GM21381 (cell line): ENCODE results near the gene CES4A.
"Not testable (repeated sequence)": the region's sequence is repeated elsewhere in the genome, so short reads cannot be mapped to it uniquely, and the experiment has no call there.

Experiments
- ATAC-seq: cut with Tn5 transposase; IDR thresholded peaks from one replicate; pipeline ENCODE4 v1.9.1; 2021; ENCODE audit warnings: mild to moderate bottlenecking, moderate library complexity; ENCODE audit not compliant: unreplicated experiment

The CES4A gene

GRCh38 chr16:66983033-66983432, 5.4 kb upstream of the CES4A start:
- ATAC-seq: no peak

GRCh38 chr16:66984892-66985311, 3.5 kb upstream of the CES4A start:
- ATAC-seq: no peak

GRCh38 chr16:66986559-66986958, 1.8 kb upstream of the CES4A start:
- ATAC-seq: no peak

GRCh38 chr16:66991545-66992077, 3.2 kb downstream of the CES4A start:
- no peak for ATAC-seq

- ATAC-seq: not testable (repeated sequence)
Measured at GRCh38 chr16:66993558-66993957, 5.2 kb downstream of the CES4A start.

- ATAC-seq: no peak
Measured at GRCh38 chr16:66996324-66996982, 8.1 kb downstream of the CES4A start.

- ATAC-seq: no peak
Measured at GRCh38 chr16:66996983-66997358, 8.6 kb downstream of the CES4A start.

- ATAC-seq: no peak
Measured at GRCh38 chr16:67000384-67001351, 12.3 kb downstream of the CES4A start.

GRCh38 chr16:67001726-67002125, 13.3 kb downstream of the CES4A start:
- no peak for ATAC-seq

GRCh38 chr16:67006930-67007658, 18.7 kb downstream of the CES4A start:
- no peak for ATAC-seq

- no peak for ATAC-seq
Measured at GRCh38 chr16:67009158-67009557, 20.8 kb downstream of the CES4A start.

- no peak for ATAC-seq
Measured at GRCh38 chr16:67011274-67011673, 22.9 kb downstream of the CES4A start.

- no peak for ATAC-seq
Measured at GRCh38 chr16:67013233-67013822, 24.9 kb downstream of the CES4A start.

GRCh38 chr16:67013823-67014633, 25.6 kb downstream of the CES4A start:
- ATAC-seq: no peak

- no peak for ATAC-seq
Measured at GRCh38 chr16:67014634-67015312, 26.4 kb downstream of the CES4A start.

GRCh38 chr16:67015313-67015731, 26.9 kb downstream of the CES4A start:
- no peak for ATAC-seq

GRCh38 chr16:67016143-67016542, 27.8 kb downstream of the CES4A start:
- no peak for ATAC-seq

- no peak for ATAC-seq
Measured at GRCh38 chr16:67016681-67017420, 28.5 kb downstream of the CES4A start.

- ATAC-seq: no peak
Measured at GRCh38 chr16:67017421-67017750, 29.0 kb downstream of the CES4A start.
